ENCODE data around the gene TREML1.

Gene TREML1

DNA sequence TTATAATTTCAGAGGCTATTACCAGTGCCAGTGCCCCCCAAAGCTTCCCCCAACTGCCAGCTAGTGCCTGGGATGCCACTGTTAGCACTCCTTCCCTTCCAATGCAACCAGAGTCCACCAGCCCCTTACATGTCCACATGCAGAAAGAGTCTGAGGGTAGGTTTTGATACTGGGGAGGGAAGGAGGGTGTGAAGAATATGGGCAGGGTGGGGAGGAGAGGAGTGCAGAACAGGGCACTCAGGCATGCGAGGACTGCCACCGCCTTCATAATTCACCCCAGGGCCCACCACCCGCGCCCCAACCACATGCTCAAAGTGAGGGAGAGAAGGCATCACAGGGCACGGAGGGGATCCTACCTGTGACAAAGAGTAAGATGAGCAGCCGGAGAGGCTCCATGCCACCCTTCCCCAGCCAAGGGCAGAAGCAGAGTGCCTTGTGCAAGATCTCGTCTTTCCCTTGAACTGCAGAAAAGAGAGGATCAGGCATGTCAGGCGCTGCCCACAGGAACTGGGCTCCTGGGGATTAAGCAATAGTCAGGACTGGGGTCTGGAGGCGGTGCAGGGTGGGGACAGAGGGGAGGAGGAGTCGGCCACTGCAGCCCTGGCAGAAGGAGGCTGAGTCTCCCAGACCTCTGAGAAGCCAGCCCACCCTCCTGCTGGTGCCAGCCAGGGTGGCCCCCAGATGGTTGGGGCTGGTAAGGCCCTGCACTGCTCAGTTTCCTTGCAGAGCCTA, 8.7 kb upstream of the TREML1 start, which contains the start of gene TREM2:
TSS of gene TREM2 (minus strand) at position 430 of the 732 bp plus-strand sequence. CDS start at position 396, 34 bp downstream.
- Histone ChIP-seq H3F3A (ENCODE audit: control insufficient read depth, insufficient read depth) (no peaks in the 10 kb centered on the region), H3K36me3 (ENCODE audit: control insufficient read depth, low read length) (no peaks in the 10 kb centered on the region), H3K27me3 (ENCODE audit: control insufficient read depth, low read length) (peaks cover 11% of the 10 kb centered on the region; the same call in 1 of the 2 replicates), H3K9me3 (ENCODE audit: control insufficient read depth, insufficient read depth, low read length) (no peaks in the 10 kb centered on the region), H3K9me2 (replicated peaks; ENCODE audit: control insufficient read depth, low read length) (no peaks in the 10 kb centered on the region), H3K27ac (ENCODE audit: low read depth, low read length) (no peak within 1 kb of the TSS), H3K4me3 (ENCODE audit: low read length) (no peak within 1 kb of the TSS), H3K4me2 (ENCODE audit: low read length) (no peak within 1 kb of the TSS), H3K79me2 (ENCODE audit: control insufficient read depth, low read length) (no peaks in the 10 kb centered on the region), H3K4me1 (ENCODE audit: control insufficient read depth, low read length) (peaks cover 8% of the 10 kb centered on the region), H4K20me1 (ENCODE audit: control insufficient read depth, insufficient read depth, low read depth, low read length) (no peaks in the 10 kb centered on the region)
- TF ChIP-seq EZH2phosphoT487 (IDR thresholded peaks at IDR 0.05; ENCODE audit: borderline replicate concordance, low read length): no peak
- TF ChIP-seq, protein P1, sequence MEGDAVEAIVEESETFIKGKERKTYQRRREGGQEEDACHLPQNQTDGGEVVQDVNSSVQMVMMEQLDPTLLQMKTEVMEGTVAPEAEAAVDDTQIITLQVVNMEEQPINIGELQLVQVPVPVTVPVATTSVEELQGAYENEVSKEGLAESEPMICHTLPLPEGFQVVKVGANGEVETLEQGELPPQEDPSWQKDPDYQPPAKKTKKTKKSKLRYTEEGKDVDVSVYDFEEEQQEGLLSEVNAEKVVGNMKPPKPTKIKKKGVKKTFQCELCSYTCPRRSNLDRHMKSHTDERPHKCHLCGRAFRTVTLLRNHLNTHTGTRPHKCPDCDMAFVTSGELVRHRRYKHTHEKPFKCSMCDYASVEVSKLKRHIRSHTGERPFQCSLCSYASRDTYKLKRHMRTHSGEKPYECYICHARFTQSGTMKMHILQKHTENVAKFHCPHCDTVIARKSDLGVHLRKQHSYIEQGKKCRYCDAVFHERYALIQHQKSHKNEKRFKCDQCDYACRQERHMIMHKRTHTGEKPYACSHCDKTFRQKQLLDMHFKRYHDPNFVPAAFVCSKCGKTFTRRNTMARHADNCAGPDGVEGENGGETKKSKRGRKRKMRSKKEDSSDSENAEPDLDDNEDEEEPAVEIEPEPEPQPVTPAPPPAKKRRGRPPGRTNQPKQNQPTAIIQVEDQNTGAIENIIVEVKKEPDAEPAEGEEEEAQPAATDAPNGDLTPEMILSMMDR (IDR thresholded peaks at IDR 0.05; ENCODE audit: low read depth, low read length, poor library complexity, severe bottlenecking): no peak

DNA sequence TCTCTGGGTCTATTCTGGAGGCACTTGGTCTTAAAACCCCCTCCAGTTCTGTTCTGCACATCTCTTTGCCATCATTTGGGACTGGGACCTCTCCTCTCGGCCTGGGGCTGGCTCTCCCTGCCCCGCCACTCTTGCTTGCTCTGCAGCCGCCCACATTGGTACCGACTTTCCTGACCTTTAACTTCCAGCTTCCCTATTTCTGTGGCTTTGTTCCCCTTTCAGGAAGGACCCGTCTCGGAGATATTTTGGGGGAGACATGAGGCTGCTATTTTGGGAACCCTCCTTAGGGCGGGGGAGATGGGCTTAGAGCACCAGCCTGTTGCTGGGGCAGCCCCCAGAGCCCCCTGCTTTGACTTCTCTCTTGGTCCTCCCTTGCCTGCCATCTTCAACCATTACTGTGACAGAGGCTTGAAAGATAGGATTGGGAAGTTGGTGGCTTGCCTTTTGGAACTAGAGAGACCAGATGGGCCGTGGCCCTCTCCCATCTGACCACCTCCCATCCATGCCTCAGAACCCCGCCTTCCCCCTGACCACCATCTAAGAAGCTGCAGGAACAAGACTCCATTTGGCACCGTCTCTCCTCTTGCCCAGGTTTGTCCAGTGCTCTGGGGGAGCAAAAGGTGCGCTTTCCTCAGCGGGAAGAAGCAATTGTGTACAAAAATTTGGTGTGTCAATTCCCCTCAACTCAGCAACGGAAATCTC, 7.9 kb upstream of the TREML1 start:
- Histone ChIP-seq H3K79me2 (ENCODE audit: control insufficient read depth, low read length) (no peaks in the 10 kb centered on the region), H3F3A (ENCODE audit: control insufficient read depth, insufficient read depth) (no peaks in the 10 kb centered on the region), H3K27ac (ENCODE audit: low read depth, low read length) (no peak overlapping the region), H3K4me2 (ENCODE audit: low read length) (no peak overlapping the region), H4K20me1 (ENCODE audit: control insufficient read depth, insufficient read depth, low read depth, low read length) (no peaks in the 10 kb centered on the region), H3K36me3 (ENCODE audit: control insufficient read depth, low read length) (no peaks in the 10 kb centered on the region), H3K9me2 (replicated peaks; ENCODE audit: control insufficient read depth, low read length) (no peaks in the 10 kb centered on the region), H3K27me3 (ENCODE audit: control insufficient read depth, low read length) (peaks cover 6% of the 10 kb centered on the region; the same call in 1 of the 2 replicates), H3K9me3 (ENCODE audit: control insufficient read depth, insufficient read depth, low read length) (no peaks in the 10 kb centered on the region), H3K4me1 (ENCODE audit: control insufficient read depth, low read length) (peaks cover 8% of the 10 kb centered on the region), H3K4me3 (ENCODE audit: low read length) (no peak overlapping the region)
- TF ChIP-seq, protein P1 (IDR thresholded peaks at IDR 0.05; ENCODE audit: low read depth, low read length, poor library complexity, severe bottlenecking): no peak
- TF ChIP-seq EZH2phosphoT487 (IDR thresholded peaks at IDR 0.05; ENCODE audit: borderline replicate concordance, low read length): no peak

DNA sequence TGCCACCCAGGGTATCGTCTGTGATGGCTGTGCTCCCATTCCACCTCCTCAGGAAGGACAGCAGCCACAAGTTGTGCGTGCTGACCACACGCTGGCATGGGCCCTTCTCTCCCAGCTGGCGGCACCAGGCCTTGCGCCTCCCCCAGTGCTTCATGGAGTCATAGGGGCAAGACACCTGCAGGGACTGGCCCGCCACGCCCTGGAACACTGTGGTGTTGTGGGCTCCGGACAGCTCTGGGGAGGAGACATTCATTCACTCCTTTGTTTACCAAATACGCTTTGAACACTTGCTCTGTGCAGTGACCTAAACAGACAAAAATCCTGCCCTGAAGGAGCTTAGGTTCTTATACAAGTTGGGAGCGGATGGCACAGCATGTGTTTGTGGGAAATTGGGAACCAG, 7.2 kb upstream of the TREML1 start:
- Histone ChIP-seq H3K4me2 (ENCODE audit: low read length) (no peak overlapping the region), H4K20me1 (ENCODE audit: control insufficient read depth, insufficient read depth, low read depth, low read length) (no peaks in the 10 kb centered on the region), H3K4me3 (ENCODE audit: low read length) (no peak overlapping the region), H3K4me1 (ENCODE audit: control insufficient read depth, low read length) (peaks cover 8% of the 10 kb centered on the region), H3K36me3 (ENCODE audit: control insufficient read depth, low read length) (no peaks in the 10 kb centered on the region), H3K9me2 (replicated peaks; ENCODE audit: control insufficient read depth, low read length) (no peaks in the 10 kb centered on the region), H3F3A (ENCODE audit: control insufficient read depth, insufficient read depth) (no peaks in the 10 kb centered on the region), H3K27me3 (ENCODE audit: control insufficient read depth, low read length) (peaks cover 2% of the 10 kb centered on the region; the same call in 1 of the 2 replicates), H3K9me3 (ENCODE audit: control insufficient read depth, insufficient read depth, low read length) (no peaks in the 10 kb centered on the region), H3K79me2 (ENCODE audit: control insufficient read depth, low read length) (no peaks in the 10 kb centered on the region), H3K27ac (ENCODE audit: low read depth, low read length) (no peak overlapping the region)
- TF ChIP-seq EZH2phosphoT487 (IDR thresholded peaks at IDR 0.05; ENCODE audit: borderline replicate concordance, low read length): no peak

DNA sequence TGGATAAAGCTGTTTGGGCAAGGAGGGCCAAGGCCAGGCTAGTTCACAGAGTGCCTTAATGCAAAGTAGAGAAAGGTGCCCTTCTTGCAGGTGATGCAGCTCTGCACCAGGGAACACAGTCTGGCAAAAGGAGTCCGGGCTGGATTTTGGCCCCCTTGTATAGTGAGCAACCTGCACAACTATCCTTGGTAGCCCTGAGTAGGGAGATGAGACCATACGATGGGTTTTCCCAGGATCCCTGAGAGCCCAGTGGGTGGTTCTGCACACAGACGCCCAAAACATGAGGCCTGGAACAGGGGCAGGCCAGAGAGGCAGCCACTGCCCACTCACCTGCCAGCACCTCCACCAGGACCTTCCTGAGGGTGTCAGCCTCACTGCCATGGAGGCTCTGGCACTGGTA, 6.8 kb upstream of the TREML1 start:
- Histone ChIP-seq H3K4me1 (ENCODE audit: control insufficient read depth, low read length) (peaks cover 8% of the 10 kb centered on the region), H3K4me2 (ENCODE audit: low read length) (no peak overlapping the region), H3F3A (ENCODE audit: control insufficient read depth, insufficient read depth) (no peaks in the 10 kb centered on the region), H3K9me2 (replicated peaks; ENCODE audit: control insufficient read depth, low read length) (no peaks in the 10 kb centered on the region), H3K9me3 (ENCODE audit: control insufficient read depth, insufficient read depth, low read length) (no peaks in the 10 kb centered on the region), H4K20me1 (ENCODE audit: control insufficient read depth, insufficient read depth, low read depth, low read length) (no peaks in the 10 kb centered on the region), H3K27me3 (ENCODE audit: control insufficient read depth, low read length) (peaks cover 2% of the 10 kb centered on the region; the same call in 1 of the 2 replicates), H3K79me2 (ENCODE audit: control insufficient read depth, low read length) (no peaks in the 10 kb centered on the region), H3K36me3 (ENCODE audit: control insufficient read depth, low read length) (no peaks in the 10 kb centered on the region), H3K4me3 (ENCODE audit: low read length) (no peak overlapping the region), H3K27ac (ENCODE audit: low read depth, low read length) (no peak overlapping the region)
- TF ChIP-seq, protein P1 (IDR thresholded peaks at IDR 0.05; ENCODE audit: low read depth, low read length, poor library complexity, severe bottlenecking): no peak
- TF ChIP-seq EZH2phosphoT487 (IDR thresholded peaks at IDR 0.05; ENCODE audit: borderline replicate concordance, low read length): no peak
